DND-41 (cell line): ENCODE results near the gene TMTC2.

Experiments used
- ATAC-seq: fragments of 200-7000 bp; cut with Tn5 transposase; 3 replicates; pipeline ENCODE4 v1.9.1; 2021; ENCODE audit warnings: low read depth; ENCODE audit not compliant: insufficient read depth
- DNase-seq: peaks from one replicate; pipeline ENCODE4 v3.0.0-alpha.2; 2020
- H2AFZ ChIP-seq: 2 replicates; pipeline ENCODE4 v1.6.0; 2012; ENCODE audit warnings: low read depth, low read length
- H3K27ac ChIP-seq: 2 replicates; pipeline ENCODE4 v1.5.1; 2012; ENCODE audit warnings: low read length, inconsistent platforms
- H3K27me3 ChIP-seq: fragments of 200-600 bp; sonication (generic); 2 replicates; pipeline ENCODE4 v1.6.0; 2012; ENCODE audit warnings: low read length, mild to moderate bottlenecking, inconsistent platforms; ENCODE audit not compliant: insufficient read depth, poor library complexity
- H3K36me3 ChIP-seq: 2 replicates; pipeline ENCODE4 v1.5.1; 2012; ENCODE audit warnings: low read length, inconsistent platforms; ENCODE audit not compliant: insufficient read depth
- H3K4me1 ChIP-seq: 2 replicates; pipeline ENCODE4 v1.5.1; 2012; ENCODE audit warnings: mild to moderate bottlenecking, low read length; ENCODE audit not compliant: insufficient read depth
- H3K4me2 ChIP-seq: 2 replicates; pipeline ENCODE4 v1.6.0; 2012; ENCODE audit warnings: mild to moderate bottlenecking, moderate library complexity, low read length, inconsistent platforms; ENCODE audit not compliant: insufficient read depth
- H3K4me3 ChIP-seq, 2 experiments: fragments of 200-600 bp in 1 of 2; shearing (Covaris generic) in 1 of 2; 2 replicates each; pipeline ENCODE4 v1.5.1; 2012 to 2016; ENCODE audit warnings: inconsistent platforms in 2 of 2, low read length in 2 of 2, mild to moderate bottlenecking in 2 of 2, low read depth in 1 of 2, moderate library complexity in 1 of 2
- H3K79me2 ChIP-seq: 2 replicates; pipeline ENCODE4 v1.6.0; 2012; ENCODE audit warnings: low read length, inconsistent platforms; ENCODE audit not compliant: insufficient read depth
- H3K9ac ChIP-seq: 2 replicates; pipeline ENCODE4 v1.6.0; 2012; ENCODE audit warnings: low read depth, mild to moderate bottlenecking, inconsistent platforms, low read length, moderate library complexity
- H3K9me3 ChIP-seq: 2 replicates; pipeline ENCODE4 v1.5.1; 2012; ENCODE audit warnings: low read length, moderate library complexity, mild to moderate bottlenecking, inconsistent platforms; ENCODE audit not compliant: insufficient read depth, severe bottlenecking
- H4K20me1 ChIP-seq: 2 replicates; pipeline ENCODE4 v1.6.0; 2012; ENCODE audit warnings: low read length; ENCODE audit not compliant: insufficient read depth
- EZH2 ChIP-seq: IDR thresholded peaks from 3 replicates; pipeline ENCODE4 v1.6.1; 2012; ENCODE audit warnings: borderline replicate concordance, low read depth, mild to moderate bottlenecking, moderate library complexity, low read length, inconsistent platforms; ENCODE audit not compliant: severe bottlenecking
- TF ChIP-seq, protein P1 (sequence below): IDR thresholded peaks from 2 replicates; pipeline ENCODE4 v1.5.1; 2012; ENCODE audit warnings: borderline replicate concordance, low read length, moderate library complexity, mild to moderate bottlenecking; ENCODE audit not compliant: poor library complexity, severe bottlenecking; ENCODE audit errors: extremely low read depth

Gene TMTC2

DNA sequence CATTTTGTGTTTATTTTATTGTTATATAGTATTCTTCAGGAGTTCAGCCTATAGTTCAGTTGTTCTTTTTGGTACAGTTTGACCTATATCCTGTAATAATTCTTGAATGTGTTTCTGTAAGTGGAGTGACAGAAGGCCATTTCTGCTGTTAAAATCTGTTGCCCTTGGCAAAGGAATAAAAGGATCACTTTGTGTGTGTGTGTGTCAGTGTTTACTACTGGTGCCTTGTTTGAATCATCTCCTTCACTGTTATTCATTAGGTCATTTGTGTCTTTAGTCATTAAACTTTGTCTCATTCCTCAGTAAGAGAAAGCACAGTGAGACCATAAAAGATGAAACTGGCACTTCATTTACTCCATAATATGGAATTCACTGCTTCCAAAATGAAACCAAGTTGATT lies 130.7 kb downstream of the TMTC2 start:
- H3K79me2 ChIP-seq = no peaks in the 10 kb centered on the region
- no peak for DNase-seq

DNA sequence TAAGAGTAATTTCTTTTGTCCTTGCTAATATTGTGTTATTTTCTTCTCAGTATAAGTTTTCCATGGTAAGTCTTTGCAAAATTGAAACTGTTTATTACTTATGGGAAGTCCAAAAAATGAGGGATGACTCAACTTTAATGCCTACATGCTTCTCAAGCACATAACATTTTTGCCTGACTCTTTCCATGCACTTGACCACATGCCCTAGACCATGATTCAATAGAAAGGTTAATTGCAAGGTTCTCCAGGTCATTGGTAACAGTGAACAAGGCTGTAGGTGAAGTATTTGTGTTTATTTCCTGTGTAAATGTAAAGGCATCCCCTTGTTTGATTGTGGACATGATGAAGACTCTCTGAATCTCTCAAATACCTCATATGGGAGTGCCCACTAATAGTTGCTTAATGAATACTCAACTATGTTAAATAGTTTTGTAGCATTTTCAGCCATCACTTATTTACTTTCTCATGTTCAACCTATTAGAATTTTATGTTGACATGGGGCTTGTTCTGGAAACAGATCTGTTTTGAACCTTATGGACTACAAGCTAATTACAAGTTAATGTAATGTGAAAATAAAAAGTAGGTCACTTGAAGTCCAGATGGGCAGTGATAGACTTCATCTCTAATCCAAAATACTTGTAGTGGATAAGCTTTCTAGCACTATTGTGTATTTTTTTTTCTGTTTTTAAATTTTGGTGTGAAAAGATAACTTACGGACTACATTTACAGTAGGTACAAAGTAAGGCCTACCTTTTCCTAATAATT lies 131.7 kb downstream of the TMTC2 start:
- Histone ChIP-seq H3K36me3 (no peaks in the 10 kb centered on the region), H2AFZ (no peak overlapping the region), H3K4me1 (no peaks in the 10 kb centered on the region), H3K9me3 (no peaks in the 10 kb centered on the region), H3K4me3 (no peak overlapping the region), H3K79me2 (no peaks in the 10 kb centered on the region), H3K9ac (no peak overlapping the region), H3K4me2 (no peak overlapping the region), H4K20me1 (no peaks in the 10 kb centered on the region), H3K27ac (no peak overlapping the region), H3K27me3 (no peaks in the 10 kb centered on the region)
- TF ChIP-seq, protein P1, sequence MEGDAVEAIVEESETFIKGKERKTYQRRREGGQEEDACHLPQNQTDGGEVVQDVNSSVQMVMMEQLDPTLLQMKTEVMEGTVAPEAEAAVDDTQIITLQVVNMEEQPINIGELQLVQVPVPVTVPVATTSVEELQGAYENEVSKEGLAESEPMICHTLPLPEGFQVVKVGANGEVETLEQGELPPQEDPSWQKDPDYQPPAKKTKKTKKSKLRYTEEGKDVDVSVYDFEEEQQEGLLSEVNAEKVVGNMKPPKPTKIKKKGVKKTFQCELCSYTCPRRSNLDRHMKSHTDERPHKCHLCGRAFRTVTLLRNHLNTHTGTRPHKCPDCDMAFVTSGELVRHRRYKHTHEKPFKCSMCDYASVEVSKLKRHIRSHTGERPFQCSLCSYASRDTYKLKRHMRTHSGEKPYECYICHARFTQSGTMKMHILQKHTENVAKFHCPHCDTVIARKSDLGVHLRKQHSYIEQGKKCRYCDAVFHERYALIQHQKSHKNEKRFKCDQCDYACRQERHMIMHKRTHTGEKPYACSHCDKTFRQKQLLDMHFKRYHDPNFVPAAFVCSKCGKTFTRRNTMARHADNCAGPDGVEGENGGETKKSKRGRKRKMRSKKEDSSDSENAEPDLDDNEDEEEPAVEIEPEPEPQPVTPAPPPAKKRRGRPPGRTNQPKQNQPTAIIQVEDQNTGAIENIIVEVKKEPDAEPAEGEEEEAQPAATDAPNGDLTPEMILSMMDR = no peak
- TF ChIP-seq EZH2 = no peak
- DNase-seq (no peak), ATAC-seq (no peak)

More for the DNA sequence above, 130.7 kb downstream of the TMTC2 start:
- no peak overlapping the region for H2AFZ ChIP-seq
- ATAC-seq = no peak
- no peaks in the 10 kb centered on the region for H3K4me1 ChIP-seq
- TF ChIP-seq EZH2 = no peak
- TF ChIP-seq, protein P1 = no peak
- no peak overlapping the region for H3K9ac ChIP-seq
- H3K4me3 ChIP-seq = no peak overlapping the region
- H3K9me3 ChIP-seq = no peaks in the 10 kb centered on the region
- no peaks in the 10 kb centered on the region for H3K36me3 ChIP-seq
- no peak overlapping the region for H3K27ac ChIP-seq
- no peaks in the 10 kb centered on the region for H3K27me3 ChIP-seq
- no peaks in the 10 kb centered on the region for H4K20me1 ChIP-seq
- H3K4me2 ChIP-seq = no peak overlapping the region

DNA sequence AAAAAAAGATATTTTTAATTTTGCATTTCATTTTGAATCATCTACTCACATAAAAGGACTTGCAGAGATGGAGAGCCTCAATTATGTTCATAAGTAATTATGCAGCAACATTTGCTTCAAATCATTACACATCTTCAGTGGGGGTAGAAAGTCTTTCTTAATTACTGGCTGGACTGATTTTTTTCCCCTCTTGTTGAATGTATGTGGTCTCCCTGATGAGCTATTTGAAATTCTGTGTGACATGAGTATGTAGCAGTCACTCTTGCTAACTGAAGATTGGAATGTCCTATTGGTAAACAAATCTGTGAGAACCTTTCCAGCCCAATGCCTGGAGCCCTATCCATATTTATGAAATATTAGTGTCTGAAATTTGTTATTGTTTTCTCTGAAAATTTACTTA lies 139.8 kb downstream of the TMTC2 start:
- H3K79me2 ChIP-seq = no peaks in the 10 kb centered on the region
- no peaks in the 10 kb centered on the region for H3K4me1 ChIP-seq
- H2AFZ ChIP-seq = no peak overlapping the region
- no peaks in the 10 kb centered on the region for H3K36me3 ChIP-seq
- DNase-seq (no peak), ATAC-seq (no peak)
- no peak overlapping the region for H3K9ac ChIP-seq
- no peaks in the 10 kb centered on the region for H3K27me3 ChIP-seq
- no peak for TF ChIP-seq EZH2
- TF ChIP-seq, protein P1 = no peak
- H3K27ac ChIP-seq = no peak overlapping the region
- no peak overlapping the region for H3K4me3 ChIP-seq
- no peaks in the 10 kb centered on the region for H3K9me3 ChIP-seq
- H3K4me2 ChIP-seq = no peak overlapping the region
- no peaks in the 10 kb centered on the region for H4K20me1 ChIP-seq
